Motor neuron (in vitro differentiated cells): ENCODE data around the gene NEURL1. TPM values are rescaled to one million over a fixed set of nuclear protein-coding genes. Genes with fewer than 3 reads are reported as not detected.
A peak's percentile ranks its signal among the peaks of the same experiment; 100 is the strongest.
"Not testable (repeated sequence)": the region's sequence is repeated elsewhere in the genome, so short reads cannot be mapped to it uniquely, and the experiment has no call there.

Experiments
- ATAC-seq, 8 experiments: fragments of 200-7000 bp; cut with Tn5 transposase; replicated peaks in 6 of 8; 2 replicates each; pipeline ENCODE4 v1.8.0; 2021; ENCODE audit warnings: mild to moderate bottlenecking in 8 of 8, moderate library complexity in 8 of 8
- H3K27ac ChIP-seq, 2 donors: fragments of 250-450 bp; sonication (Bioruptor Pico); 2 replicates each; pipeline ENCODE4 v1.9.0; 2021; ENCODE audit warnings: antibody characterized with exemption in 2 of 2, mild to moderate bottlenecking in 2 of 2, moderate library complexity in 1 of 2
- H3K4me1 ChIP-seq, 2 donors: fragments of 250-450 bp; sonication (Bioruptor Pico); replicated peaks in 1 of 2; 2 replicates each; pipeline ENCODE4 v1.6.1; 2021; ENCODE audit warnings: antibody characterized with exemption in 2 of 2, mild to moderate bottlenecking in 2 of 2, moderate library complexity in 1 of 2
- H3K4me3 ChIP-seq, 5 donors: fragments of 250-450 bp; sonication (Bioruptor Pico); 2 replicates each; pipeline ENCODE4 v1.9.0; 2021; ENCODE audit warnings: antibody characterized with exemption in 5 of 5, mild to moderate bottlenecking in 5 of 5, moderate library complexity in 4 of 5
- WGBS, 10 experiments: fragments of 450-650 bp; shearing (Covaris generic); methylation state at CpG; one replicate each; pipeline ENCODE4 v1.0.0; 2022; 5-methylcytosine and 5-hydroxymethylcytosine counted together
- in situ Hi-C, 9 experiments: fragments of 400-800 bp; cut with MboI; loops; one replicate each; pipeline ENCODE4 v1.15.0; 2021; ENCODE audit warnings: low sequenced_read_pairs in 9 of 9, low pct_unique_long_range_greater_than_20kb in 2 of 9; ENCODE audit not compliant: unreplicated experiment in 9 of 9
- total RNA-seq, 8 experiments: library from RNA; unstranded; fragments of 300-600 nt; gene quantifications; 2 replicates each; pipeline versions ENCODE4 v1.2.3 to v1.2.4, GENCODE V29; 2022

Gene NEURL1
- total RNA-seq, 8 experiments from 2014 or later: 1.6 to 11.7 (median 6.0) TPM

DNA sequence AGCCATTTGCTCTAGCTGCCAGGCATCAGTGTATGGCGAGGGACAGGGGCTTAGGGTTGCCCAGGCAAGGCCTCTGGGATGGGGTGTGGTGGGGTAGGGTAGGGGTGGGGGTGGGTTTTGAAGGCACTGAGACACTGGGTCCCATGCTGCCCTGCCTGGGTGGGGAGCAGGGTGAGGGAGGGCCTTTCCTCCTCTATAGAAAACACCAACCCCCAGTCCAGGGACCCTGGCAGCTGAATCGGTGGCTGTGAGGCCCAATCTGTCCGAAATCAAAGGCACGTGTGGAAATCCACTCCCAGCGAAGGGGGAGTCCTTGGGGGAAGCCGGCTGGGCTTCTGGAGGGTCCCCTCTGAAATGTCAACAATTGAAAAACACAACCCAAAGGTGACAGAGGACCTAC lies 106.4 kb downstream of the NEURL1 start:
- no peak for ATAC-seq
- WGBS, 10 experiments: 0 to 100% methylated on average over 1 of the region's 6 CpGs; no CpG with 5 or more reads in 8 of the 10 experiments
- Histone ChIP-seq H3K27ac (no peak overlapping the region), H3K4me3 (no peak overlapping the region), H3K4me1 (peaks cover 0 to 3% of the 10 kb centered on the region in 2 donors)
- in situ Hi-C loops: loop anchor here in 1 of 9 experiments (25.0 kb wide), 1 partner anchor 188 kb away; no protein-coding TSS in a partner anchor

DNA sequence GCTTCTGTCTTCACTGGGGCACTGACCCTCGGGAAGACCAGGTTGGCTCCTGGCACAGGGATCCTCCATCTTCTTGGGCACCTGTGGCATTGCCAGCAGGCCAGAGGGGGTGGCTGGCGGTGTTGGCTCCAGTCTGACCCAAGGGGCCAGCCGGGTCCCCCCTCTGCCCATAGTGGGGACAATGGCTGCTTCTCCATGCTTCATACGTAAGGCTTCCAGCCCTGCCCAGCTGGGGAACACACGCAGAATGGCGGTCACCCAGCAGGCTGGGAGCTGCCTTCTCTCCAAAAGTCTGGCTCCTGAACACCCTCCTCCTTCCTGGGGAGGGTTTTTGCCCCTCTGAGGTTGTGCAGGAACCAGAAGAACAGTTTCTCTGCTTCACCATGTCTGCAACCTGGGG lies 106.8 kb downstream of the NEURL1 start:
- 50 to 100% methylated on average over 2 of the region's 6 CpGs; no CpG with 5 or more reads in 8 of the 10 experiments for WGBS, 10 experiments
- Histone ChIP-seq H3K27ac (no peak overlapping the region), H3K4me1 (peaks cover 0 to 3% of the 10 kb centered on the region in 2 donors), H3K4me3 (no peak overlapping the region)
- in situ Hi-C loops: no loop called here
- no peak for ATAC-seq

DNA sequence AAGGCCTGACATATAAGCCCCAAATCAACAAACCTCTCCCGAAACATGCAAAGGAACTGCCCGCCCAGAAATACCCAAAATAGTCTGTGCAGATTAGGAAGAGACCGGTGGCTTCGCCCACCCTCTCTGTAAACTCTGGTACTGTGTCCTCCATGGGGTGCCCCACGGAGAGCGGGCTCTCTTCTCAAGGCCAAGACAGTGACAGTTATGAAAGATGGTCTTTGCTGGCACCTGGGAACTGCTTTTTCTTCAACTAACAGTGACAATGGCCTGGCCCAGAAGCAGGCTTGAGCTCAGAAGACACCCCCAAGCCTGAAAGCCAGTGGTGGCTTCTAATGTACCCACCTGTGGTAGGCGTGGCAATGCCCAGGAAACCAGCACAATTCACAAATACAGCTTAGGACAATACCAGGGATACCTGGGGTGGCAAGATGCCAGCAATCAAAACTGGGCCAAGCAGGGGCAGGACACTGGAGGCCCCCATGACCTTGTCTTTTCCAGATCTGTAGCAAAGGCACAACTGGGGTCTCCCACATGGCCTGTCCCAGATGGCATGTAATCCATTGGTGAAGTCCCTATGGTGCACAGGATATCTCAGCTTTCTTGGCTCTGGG lies 107.6 kb downstream of the NEURL1 start:
- Histone ChIP-seq H3K4me1 (peaks cover 0 to 3% of the 10 kb centered on the region in 2 donors), H3K4me3 (no peak overlapping the region), H3K27ac (no peak overlapping the region)
- in situ Hi-C loops: no loop called here
- 40 to 91% (median 83%) methylated on average over 1 to 6 of the region's 7 CpGs; no CpG with 5 or more reads in 3 of the 10 experiments for WGBS, 10 experiments
- ATAC-seq: no peak

DNA sequence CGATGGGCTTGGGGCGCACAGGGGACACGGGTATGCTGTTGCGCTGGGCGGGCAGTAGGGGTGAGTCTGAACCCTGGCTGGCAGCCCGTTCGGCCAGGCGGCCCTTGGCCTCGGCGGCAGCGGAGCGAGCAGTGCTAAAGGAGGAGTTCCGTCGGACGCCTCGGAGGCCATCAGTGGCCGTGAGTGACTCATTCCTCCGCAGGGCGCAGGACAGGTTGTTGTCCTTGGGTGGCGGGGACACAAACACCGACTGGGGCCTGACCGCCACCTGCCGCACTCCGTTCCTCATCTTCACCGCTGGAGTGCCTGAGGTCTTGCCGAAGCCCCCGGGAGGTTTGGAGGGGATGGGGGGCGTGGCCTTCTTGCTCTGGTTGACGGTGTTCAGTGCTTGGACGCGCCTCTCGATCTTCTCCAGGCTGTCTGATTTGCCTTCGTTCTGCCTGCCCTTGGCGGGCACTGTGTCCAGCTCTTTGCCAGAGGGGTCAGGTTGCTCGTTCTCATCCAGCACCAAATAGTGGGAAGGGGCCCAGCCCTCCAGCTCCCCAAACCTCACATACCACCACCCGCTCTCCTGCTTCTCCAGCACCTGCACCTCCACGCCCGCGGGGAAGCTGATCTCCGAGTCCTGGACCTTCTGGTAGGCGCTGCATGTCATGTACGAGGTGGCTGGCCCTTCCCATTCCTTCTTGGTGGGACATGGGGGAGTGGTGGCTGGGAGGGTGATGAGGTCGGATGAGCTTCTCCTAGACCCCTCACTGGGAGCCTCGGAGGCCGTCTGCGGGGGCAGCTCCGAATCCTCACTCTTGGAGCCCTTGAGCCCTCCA lies 108.7 kb downstream of the NEURL1 start:
- ATAC-seq: no peak
- in situ Hi-C loops: no loop called here
- Histone ChIP-seq H3K27ac (no peak overlapping the region), H3K4me3 (no peak overlapping the region), H3K4me1 (peaks cover 0 to 3% of the 10 kb centered on the region in 2 donors)
- whole genome bisulfite sequencing, 10 experiments: 82 to 100% (median 90%) methylated on average over 2 to 16 of the region's 47 CpGs; no CpG with 5 or more reads in 6 of the 10 experiments

DNA sequence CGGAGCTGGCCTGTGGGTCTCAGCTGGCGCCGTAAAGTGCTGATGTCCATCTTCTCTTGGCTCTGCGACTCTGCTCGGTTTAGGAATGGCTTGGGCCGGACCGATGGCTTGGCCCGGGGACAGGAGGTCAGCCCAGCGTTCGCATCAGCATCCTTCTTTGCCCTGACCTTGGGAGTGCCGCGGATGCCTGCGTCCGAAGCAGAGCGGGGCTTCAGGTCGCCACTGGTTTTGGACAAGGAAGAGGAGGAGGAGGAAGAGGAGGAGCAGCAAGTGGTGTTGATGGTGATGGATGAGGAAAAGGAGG lies 109.3 kb downstream of the NEURL1 start:
- Histone ChIP-seq H3K4me1 (peaks cover 0 to 3% of the 10 kb centered on the region in 2 donors), H3K4me3 (no peak overlapping the region), H3K27ac (no peak overlapping the region)
- no peak for ATAC-seq
- WGBS, 10 experiments: 70 to 100% (median 95%) methylated on average over 2 to 10 of the region's 16 CpGs; no CpG with 5 or more reads in 3 of the 10 experiments
- in situ Hi-C loops: no loop called here

DNA sequence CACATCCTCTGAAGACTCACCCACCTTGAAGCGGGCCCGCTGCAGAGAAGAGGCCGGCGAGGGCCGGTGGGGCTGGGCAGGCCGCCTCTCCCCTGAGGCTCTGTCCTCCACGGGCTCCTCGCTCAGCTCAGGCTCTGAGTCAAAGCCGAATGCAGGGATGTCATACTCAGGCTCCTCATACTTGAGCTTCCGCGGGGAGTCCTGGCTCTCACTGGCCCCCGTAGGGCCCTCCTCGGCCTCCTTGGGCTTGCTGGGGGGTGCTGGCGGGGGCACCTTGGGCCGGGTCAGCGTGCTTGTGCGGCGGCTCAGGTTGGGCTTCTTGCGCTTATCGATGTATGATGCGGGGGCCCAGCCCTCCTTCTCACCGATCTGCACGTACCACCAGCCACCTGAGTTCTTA lies 109.9 kb downstream of the NEURL1 start:
- Histone ChIP-seq H3K27ac (no peak overlapping the region), H3K4me1 (peaks cover 0 to 3% of the 10 kb centered on the region in 2 donors), H3K4me3 (no peak overlapping the region)
- in situ Hi-C loops: no loop called here
- 80 to 97% (median 91%) methylated on average over 1 to 7 of the region's 23 CpGs; no CpG with 5 or more reads in 6 of the 10 experiments for WGBS, 10 experiments
- no peak for ATAC-seq

DNA sequence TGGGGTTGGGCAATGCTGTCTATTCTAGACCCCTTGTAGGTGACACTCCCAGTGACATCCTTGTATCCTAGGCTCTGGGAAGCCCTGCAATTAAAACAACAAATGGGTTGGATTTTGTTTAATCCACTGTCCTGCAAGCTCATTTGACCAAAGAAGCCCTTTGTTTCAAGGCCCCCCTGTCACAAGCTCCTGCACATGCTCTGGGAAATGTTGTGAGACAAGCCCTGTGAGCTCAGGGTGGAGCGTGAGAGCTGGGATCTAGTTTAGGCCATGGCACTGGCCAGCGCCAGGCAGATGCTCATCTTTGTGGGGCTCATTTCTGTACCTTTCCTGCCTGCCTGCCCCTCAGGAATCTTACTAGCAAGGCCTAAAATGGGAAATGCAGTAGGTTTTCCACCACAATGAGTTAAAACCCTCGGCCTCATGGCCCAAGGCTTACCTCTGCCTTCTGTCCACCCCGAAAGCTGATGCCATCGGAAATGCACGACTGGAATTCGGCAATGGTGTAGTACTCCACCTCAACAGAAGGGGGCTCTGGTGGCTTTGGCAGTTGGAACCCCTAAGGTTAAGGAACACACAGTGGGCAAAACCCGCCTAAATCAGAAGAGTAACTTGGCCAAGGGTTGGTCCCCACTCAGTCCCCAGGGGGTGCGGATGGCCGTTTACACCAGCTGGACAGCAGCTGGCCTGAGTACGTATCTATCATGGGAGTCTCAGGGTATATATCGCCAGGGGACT lies 112.0 kb downstream of the NEURL1 start:
- in situ Hi-C loops: no loop called here
- no peak overlapping the region for H3K4me3 ChIP-seq
- WGBS, 10 experiments: 21 to 90% (median 66%) methylated on average over 3 to 5 of the region's 12 CpGs; no CpG with 5 or more reads in 4 of the 10 experiments
- no peaks in the 10 kb centered on the region for H3K4me1 ChIP-seq
- peak in 3 of 8 experiments; percentile 50 to 64 (median 60) for ATAC-seq
- no peak overlapping the region for H3K27ac ChIP-seq

DNA sequence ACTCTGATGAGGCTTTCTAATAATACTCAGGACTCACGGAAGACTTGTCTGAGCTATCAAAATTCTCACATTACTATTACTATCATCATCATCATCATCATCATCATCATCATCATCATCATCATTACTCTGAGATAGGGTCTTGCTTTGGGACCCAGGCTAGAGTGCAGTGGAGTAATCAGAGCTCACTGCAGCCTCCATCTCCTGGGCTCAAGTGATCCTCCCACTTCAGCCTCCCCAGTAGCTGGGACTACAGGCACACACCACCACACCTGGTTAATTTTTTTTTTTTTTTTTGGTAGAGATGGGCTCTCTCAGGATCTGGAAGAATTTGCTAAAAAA lies 112.6 kb downstream of the NEURL1 start:
- ATAC-seq, H3K4me3 ChIP-seq, H3K4me1 ChIP-seq, H3K27ac ChIP-seq, in situ Hi-C loops: not testable (repeated sequence)
- WGBS, 10 experiments: 40 to 100% (median 100%) methylated on average over 1 of the region's 1 CpG; no CpG with 5 or more reads in 5 of the 10 experiments

DNA sequence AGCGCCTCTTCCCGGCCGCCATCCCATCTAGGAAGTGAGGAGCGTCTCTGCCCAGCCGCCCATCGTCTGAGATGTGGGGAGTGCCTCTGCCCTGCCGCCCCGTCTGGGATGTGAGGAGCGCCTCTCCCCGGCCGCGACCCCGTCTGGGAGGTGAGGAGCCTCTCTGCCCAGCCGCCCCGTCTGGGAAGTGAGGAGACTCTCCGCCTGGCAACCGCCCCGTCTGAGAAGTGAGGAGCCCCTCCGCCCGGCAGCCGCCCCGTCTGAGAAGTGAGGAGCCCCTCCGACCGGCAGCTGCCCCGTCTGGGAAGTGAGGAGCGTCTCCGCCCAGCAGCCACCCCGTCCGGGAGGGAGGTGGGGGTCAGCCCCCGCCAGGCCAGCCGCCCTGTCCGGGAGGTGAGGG lies 113.5 kb downstream of the NEURL1 start:
- in situ Hi-C loops, H3K4me1 ChIP-seq, H3K27ac ChIP-seq, H3K4me3 ChIP-seq, ATAC-seq: not testable (repeated sequence)
- WGBS, 10 experiments: no CpG with 5 or more reads among the region's 32 CpGs

DNA sequence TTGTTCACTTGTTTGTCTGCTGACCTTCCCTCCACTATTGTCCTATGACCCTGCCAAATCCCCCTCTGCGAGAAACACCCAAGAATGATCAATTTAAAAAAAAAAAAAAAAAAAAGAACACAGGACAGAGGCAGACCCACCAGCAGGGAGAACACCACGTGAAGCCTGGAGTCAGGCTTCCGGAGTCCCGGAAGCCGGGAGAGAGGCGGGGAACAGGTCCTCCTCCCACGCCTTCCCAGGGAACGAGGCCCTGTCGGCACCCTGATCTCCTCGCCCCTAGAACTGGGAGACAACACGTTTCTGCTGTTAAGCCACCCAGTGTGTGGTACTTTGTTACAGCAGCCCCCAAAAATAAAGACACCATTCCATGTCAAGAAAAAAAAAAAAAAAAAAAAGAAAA lies 114.6 kb downstream of the NEURL1 start:
- ATAC-seq, H3K4me3 ChIP-seq, H3K27ac ChIP-seq, in situ Hi-C loops, H3K4me1 ChIP-seq: not testable (repeated sequence)
- WGBS, 10 experiments: 76 to 100% (median 91%) methylated on average over 1 to 10 of the region's 11 CpGs; no CpG with 5 or more reads in 6 of the 10 experiments

DNA sequence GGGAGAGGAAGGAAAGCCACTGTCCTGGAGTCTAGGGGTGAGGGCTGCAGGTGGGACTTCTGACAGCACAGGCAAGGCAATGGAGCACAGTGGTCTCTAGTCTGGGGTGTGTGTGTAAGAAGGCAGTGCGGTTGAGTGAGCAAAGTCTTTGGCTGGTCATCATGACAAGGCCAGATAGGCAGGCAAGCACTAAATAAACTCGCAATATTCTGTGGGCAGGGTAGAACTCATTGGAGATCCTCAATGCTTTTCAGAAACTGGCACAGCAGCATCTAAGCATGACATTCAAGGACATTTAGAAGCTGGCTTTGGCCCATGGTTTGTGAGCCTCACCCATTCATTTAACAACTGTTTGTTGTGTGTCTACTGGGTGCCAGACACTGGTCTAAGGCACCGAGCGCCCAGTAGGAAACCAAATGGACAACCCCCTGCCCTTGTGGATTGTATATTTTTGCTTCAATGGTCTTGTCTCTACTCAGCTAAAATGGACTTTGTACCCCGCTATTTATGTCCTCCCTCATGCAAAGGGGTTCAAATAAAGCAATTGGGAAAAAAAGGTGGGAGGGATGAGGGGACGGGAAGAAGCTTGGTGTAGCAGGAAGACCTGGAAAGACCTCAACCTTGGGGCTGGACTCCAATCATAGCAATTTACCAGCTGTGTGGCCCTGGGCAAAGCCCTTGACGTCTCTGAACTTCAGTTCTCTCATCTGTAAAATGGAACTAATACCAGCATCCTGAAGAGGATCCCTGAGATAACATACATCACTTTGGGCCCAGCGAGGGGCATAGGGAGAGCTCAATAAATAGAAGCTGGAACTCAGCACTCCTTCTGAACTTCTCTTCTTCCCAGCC lies 116.0 kb downstream of the NEURL1 start:
- Histone ChIP-seq H3K4me3 (no peak overlapping the region), H3K27ac (no peak overlapping the region), H3K4me1 (no peaks in the 10 kb centered on the region)
- ATAC-seq: no peak
- WGBS, 10 experiments: 83 to 100% (median 95%) methylated on average over 1 to 7 of the region's 8 CpGs; no CpG with 5 or more reads in 2 of the 10 experiments
- in situ Hi-C loops: no loop called here

DNA sequence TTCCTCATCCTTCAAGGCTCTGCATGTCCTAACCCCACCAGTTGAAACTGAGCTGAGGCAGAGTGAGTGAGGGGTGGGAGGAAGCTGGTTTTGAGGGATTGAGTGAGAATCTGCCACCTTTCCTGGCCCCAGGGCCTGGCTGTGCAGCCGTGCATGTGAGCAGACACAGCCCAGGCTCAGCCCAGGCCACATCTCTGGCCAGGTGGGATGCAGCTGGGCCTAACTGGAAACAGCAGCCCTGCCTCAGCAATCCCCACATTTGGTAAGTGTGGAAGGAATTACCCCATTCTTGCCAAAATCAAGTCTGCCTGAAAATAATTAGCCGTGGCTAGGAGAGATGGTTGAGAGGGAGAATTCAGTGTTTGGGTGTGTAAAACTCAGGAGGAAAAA lies 116.6 kb downstream of the NEURL1 start:
- H3K27ac ChIP-seq: no peak overlapping the region
- in situ Hi-C loops: no loop called here
- H3K4me1 ChIP-seq: no peaks in the 10 kb centered on the region
- WGBS, 10 experiments: 0 to 100% (median 61%) methylated on average over 1 to 2 of the region's 2 CpGs; no CpG with 5 or more reads in 6 of the 10 experiments
- ATAC-seq: no peak
- no peak overlapping the region for H3K4me3 ChIP-seq
